CD4-positive, alpha-beta T cell treated with Interleukin-12 subunit alpha and Interleukin-12 subunit beta, for 1 hour (primary cell): Measurements from ENCODE around the gene TTC9B.

ENCODE experiments used
- DNase-seq: peaks from one replicate; pipeline ENCODE4 v3.0.0-alpha.2; 2020

Gene TTC9B

GRCh38 chr19:40247178-40247577 lies 29.0 kb upstream of the TTC9B start:
- DNase-seq, result no peak

- no peak for DNase-seq
Observed at GRCh38 chr19:40246292-40247073, 28.3 kb upstream of the TTC9B start.

GRCh38 chr19:40245506-40246128 lies 27.4 kb upstream of the TTC9B start:
- DNase-seq, result no peak

DNA sequence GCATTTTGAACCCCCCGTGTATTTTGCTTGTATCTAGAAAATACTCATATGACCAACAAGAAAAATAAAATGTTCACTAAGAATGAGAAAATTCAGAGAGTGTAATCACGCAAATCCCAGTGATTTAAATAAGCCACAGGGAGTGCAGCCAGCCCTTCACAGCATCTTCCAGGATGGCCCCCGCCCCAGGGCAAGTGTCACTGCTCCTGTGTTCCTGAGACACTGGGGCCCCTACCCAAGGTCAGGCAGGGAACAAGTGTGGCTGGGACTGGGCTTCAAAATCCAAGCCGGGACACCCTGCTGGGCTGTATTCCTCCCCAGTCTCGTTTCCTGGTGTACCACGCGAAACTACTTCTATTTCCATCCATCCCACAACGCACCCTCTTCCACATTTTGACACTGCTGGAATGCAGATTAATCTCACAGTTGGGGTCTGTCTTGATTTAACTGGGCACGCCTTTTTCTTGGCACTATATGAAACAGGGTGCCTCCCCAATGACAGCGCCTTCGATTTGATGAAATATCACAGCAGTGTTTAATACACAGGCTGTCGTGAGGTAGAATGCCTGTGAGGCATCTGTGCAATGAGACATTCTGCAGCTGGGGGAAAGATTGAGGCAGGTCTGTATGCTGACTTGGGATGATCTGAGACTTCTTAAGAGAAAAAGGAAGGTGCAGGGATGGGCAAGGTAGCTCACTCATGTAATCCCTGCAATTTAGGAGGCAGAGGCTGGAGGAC lies 26.6 kb upstream of the TTC9B start:
- DNase-seq, result no peak

- DNase-seq, result no peak
Observed at GRCh38 chr19:40243181-40243580, 25.0 kb upstream of the TTC9B start.

DNA sequence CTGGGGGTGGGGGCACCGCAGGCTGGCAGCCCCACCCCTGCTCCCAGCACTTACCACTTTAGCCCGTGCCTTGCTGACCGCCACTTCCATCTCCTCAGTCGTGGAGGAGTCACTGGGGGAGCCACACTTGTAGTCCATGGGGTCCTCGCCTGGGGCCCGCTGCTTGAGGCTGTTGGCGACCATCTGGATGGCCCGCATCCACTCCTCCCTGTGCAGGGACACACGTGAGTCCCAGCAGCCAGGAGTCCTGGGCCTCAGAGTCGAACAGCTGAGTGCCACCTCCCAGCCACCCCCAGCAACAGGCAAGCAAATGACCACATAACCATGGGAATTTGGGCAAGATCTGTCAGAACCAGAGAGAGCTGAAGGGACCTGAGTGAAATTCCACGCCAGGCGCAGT lies 24.3 kb upstream of the TTC9B start:
- no peak for DNase-seq

- DNase-seq, result no peak
Observed at GRCh38 chr19:40241809-40242384, 23.7 kb upstream of the TTC9B start.

DNA sequence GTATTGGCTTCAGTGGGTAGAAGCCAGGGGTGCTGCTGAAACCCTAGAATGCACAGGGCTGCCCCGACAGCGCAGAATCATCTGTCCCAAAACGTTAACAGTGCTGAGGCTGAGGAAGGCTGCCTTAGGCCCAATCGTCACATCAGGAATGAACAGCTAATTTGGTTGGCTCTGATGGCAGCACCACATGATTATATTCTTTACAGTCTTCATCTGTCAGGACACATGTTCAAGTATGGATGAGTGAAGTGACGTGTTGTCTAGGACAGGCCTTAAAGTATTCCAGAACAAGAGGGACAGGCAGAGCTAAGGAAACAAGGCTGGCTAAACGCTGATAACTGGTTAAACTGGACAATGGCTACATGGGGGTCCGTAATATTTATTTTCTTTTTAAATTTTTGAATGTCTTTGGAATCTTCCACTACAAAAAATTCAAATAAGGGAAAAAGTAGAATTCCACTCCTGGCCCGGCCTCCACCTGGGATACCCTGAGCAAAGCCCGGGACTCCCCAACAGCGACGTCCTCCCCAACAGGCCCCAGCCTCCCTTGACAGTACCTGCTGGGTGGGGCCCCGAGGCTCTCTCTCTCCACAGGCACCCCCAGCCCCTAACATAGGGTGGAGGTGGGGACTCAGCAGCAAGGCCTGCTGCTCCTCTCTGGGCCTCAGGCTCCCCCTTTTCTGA lies 23.1 kb upstream of the TTC9B start:
- no peak for DNase-seq

DNA sequence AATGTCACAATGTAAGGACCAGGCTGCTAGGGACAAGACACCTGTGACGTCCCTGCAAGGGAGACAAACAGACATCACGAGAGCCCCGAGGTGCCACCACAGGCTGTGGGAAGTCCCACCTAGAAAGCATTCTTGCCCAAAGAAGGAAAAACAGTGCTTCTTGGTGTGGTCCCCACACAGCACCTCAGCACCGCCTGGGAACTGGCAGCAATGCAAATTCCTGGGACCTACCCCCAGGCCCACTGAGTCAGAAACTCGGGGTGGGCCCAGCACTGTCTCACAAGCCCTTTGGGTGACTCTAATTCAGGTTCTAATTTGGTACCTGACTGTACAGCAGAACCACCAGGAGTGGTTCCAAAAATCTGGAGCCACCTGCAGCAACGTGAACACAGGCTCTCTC lies 22.1 kb upstream of the TTC9B start:
- no peak for DNase-seq

DNA sequence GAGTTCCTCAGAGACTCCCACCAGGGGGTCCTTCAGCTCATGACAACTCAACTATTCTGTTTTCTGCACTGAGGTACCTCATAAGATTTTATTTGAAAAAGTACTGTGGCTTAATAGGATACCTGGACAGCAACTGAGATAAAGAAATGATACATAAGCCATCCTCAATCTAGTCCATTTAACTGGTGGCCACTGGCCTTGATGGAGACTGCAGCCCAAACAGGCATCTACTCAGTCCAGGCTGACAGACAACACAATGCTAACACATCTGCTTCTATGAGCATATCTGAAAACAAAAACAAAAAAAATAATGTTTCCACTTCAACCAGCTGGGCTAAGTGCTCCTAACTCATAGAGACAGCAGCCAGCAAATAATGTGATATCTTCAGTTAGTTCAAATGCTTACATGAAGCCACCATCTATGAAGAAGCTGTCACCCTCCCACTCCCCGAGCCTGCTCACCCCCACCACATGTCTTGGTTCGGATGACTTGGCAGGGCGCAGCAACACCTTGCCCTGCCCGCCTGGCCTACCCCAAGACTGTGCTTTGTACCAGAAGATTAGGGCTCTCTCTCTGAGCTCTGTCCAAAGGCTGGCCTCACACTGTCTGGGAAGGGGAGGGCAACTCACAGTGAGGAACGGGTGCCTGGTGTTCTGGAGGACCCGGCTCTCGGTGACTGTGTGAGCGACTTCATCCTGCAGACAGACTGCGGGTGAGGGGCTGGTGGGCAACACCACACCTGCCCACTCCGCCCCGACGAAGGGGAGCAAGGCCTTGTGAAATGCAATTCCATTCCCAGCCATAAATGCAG lies 21.4 kb upstream of the TTC9B start:
- DNase-seq, result no peak

GRCh38 chr19:40238775-40239174 lies 20.6 kb upstream of the TTC9B start:
- DNase-seq, result no peak

GRCh38 chr19:40237791-40238190 lies 19.6 kb upstream of the TTC9B start:
- no peak for DNase-seq

- DNase-seq, result no peak
Observed at GRCh38 chr19:40236366-40236765, 18.2 kb upstream of the TTC9B start.

- DNase-seq, result no peak
Observed at GRCh38 chr19:40236026-40236355, 17.8 kb upstream of the TTC9B start.

- no peak for DNase-seq
Observed at GRCh38 chr19:40235238-40236025, 17.2 kb upstream of the TTC9B start.

DNA sequence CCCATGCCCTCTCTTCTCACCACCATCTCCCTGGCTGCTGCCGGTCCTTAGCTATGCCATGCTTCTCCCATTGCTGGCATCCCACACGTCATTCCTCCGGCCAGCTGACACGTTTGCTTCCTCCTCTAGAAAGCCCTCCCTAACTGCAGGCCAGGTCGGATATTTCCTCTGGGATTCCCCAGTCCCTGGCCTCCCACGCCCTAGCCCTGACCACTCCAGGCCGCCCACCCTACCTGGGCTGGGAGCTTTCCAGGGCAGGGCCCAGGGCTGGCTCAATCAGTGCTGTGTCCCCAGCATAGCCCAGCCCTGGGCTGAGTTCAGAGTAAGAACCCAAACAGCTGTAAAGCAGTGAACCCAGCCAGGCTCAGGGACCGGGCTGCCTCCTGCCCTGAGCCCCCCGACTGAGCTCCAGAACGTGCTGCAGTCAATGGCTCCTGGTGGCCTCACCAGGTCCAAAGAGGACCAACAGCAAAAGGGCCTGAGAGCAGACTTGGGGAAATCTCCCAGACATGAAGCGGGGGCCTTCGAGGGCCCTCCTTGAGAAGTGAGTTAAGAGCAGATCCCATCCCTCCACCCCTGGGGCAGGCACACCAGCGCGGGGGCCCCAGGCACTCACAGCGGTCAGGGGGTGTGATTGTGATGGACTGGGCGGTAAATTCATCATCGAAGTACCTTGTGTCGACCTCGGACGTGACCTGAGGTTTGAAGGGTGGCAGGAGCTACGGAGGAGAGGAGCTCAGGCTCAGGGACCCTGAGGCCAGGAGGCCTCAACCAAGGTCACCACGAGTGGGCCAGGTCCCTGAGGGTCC lies 16.4 kb upstream of the TTC9B start:
- DNase-seq, result no peak

DNA sequence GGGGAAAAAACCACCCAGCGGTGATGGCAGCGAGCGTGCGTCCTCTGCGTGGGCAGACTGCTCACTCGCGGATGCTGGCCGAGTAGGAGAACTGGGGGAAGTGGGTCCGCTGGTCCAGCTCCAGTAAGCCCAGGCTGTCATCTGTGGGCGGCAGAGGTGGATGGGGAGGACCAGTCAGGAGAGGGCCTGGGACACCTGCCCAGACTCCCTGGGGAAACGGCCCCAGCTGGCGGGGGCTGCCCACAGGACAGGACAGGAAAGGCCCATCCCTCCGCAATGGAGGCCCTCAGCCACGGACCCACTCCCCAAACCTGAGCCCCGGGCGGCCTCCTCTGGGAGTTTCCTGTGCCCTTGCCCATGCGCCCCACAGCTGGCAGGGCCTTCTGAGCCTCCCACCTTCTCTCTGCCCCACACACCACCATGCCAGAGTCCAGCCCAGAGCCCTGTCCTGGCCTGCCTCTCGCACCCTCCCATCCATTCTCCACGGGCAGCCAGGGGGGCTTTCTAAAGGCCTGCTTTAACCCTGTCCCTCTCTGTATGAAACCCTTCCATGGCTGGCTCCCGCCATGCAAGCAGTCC lies 15.7 kb upstream of the TTC9B start:
- no peak for DNase-seq

DNA sequence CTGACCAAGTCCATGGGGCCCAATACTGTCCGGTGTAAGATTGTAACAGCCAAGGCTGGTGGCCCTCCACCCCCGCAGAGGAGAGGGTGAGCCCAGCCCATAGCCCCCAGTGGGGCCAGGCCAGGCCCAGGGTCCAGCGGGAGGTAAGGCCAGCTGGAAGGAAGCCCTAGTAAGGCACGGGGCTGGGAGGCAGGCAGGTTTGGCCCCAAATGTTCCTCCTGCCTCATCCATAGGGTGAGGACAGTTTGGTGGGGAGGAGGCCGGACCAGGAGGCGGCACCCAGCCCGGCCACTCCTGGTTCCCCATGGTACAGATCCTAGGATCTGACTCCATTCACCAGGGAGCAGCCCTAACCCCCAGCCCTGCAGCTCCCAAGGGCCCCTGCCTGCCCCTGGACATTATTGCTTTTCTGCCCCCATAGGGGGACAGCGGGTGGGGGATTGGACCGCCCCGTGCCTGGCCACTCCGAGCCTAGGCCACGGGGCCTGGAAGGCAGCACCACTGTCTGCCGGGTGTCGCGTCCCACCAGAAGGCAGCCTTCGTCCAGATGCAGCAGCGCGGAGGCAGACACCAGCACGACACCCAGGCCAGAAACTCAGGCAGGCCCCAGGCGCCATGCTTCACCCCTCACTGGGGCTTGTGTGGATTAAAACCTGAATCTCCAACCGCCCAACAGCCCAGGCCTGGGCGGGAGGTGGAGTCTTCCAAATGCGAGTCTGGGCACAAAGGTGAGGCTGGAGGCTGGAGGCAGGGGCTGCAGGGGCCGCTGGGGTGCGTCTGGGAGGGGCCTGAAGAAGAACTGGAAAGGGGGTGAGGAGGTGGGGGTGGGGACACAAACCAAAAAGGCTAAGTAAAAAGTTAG lies 15.0 kb upstream of the TTC9B start:
- DNase-seq, result no peak

DNA sequence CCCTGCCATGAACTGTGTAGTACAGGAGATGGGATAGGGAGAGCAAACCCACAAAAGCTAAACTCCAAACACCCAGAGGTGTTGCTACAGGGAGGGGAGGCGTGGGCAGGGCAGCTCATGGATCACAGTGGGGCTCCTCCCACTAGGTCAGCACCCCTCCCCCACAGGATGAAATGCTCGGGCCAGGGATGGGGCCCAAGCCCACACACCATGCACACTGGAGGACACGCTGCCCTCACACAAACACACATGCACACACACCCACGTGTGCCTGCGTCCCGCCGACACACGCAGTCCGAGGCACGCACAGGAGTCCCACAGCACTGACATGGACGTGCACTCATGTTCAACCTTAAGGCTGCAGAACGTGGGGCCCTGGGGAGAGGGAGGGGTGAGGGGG lies 14.3 kb upstream of the TTC9B start:
- DNase-seq, result no peak
